ENCODE results near the gene RAB11FIP4.

GRCh38 chr17:31558748-31559583 is 167.5 kb downstream of the RAB11FIP4 start:
- TF ChIP-seq, protein P1, sequence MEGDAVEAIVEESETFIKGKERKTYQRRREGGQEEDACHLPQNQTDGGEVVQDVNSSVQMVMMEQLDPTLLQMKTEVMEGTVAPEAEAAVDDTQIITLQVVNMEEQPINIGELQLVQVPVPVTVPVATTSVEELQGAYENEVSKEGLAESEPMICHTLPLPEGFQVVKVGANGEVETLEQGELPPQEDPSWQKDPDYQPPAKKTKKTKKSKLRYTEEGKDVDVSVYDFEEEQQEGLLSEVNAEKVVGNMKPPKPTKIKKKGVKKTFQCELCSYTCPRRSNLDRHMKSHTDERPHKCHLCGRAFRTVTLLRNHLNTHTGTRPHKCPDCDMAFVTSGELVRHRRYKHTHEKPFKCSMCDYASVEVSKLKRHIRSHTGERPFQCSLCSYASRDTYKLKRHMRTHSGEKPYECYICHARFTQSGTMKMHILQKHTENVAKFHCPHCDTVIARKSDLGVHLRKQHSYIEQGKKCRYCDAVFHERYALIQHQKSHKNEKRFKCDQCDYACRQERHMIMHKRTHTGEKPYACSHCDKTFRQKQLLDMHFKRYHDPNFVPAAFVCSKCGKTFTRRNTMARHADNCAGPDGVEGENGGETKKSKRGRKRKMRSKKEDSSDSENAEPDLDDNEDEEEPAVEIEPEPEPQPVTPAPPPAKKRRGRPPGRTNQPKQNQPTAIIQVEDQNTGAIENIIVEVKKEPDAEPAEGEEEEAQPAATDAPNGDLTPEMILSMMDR (IDR thresholded peaks at IDR 0.05; ENCODE audit: low read depth, low read length) = peak; percentile 60
- TF ChIP-seq POLR2A (IDR thresholded peaks at IDR 0.05; ENCODE audit: extremely low read depth, insufficient read length) = peak; percentile 49

Measured in NB4 (cell line).